GM19351 (cell line): ENCODE measurements around the gene TSPAN16.
"Not testable (repeated sequence)": the region's sequence is repeated elsewhere in the genome, so short reads cannot be mapped to it uniquely, and the experiment has no call there.

Experiments used
- ATAC-seq: cut with Tn5 transposase; IDR thresholded peaks from one replicate; pipeline ENCODE4 v1.9.1; 2021; ENCODE audit warnings: mild to moderate bottlenecking, moderate library complexity; ENCODE audit not compliant: unreplicated experiment

The TSPAN16 gene

GRCh38 chr19:11306337-11306736, 10.4 kb downstream of the TSPAN16 start:
- ATAC-seq: no peak

- ATAC-seq: not testable (repeated sequence)
Observed at GRCh38 chr19:11320278-11320995, 24.5 kb downstream of the TSPAN16 start.

GRCh38 chr19:11321191-11322126, 25.5 kb downstream of the TSPAN16 start:
- no peak for ATAC-seq

DNA sequence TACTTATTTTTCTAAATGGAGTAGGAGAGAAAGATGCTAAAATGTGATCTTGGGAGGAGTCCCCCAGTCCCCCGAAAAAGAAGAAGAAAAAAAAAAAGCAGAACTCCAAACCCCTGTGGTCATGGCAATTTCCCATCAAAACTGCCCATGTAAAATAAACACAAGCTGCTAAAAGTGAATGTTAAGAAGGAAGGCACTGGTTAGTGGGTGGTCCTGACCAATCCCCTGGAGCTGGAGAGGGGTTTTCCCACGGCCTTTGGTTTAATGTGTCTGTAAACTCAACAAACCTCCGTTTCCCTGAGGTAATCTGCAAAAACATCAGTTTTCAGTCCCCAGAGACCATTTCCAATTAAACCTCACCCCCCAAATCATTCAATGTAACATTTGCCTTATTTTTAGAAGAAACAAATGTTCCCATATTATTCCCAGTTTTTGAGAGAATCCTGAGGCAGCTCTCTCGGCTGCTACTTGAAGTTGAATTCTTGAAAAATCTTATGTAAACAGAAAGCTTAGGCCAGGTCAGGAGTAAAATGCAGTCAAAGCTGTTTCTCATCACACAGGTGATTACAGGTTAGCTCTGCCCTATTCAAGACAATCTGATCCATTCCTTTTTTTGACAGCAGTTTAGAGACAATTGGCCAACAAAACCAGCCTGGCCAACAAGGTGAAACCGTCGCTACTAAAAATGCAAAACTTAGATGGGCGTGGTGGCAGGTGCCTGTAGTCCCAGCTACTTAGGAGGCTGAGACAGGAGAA, 26.5 kb downstream of the TSPAN16 start:
- ATAC-seq: no peak

DNA sequence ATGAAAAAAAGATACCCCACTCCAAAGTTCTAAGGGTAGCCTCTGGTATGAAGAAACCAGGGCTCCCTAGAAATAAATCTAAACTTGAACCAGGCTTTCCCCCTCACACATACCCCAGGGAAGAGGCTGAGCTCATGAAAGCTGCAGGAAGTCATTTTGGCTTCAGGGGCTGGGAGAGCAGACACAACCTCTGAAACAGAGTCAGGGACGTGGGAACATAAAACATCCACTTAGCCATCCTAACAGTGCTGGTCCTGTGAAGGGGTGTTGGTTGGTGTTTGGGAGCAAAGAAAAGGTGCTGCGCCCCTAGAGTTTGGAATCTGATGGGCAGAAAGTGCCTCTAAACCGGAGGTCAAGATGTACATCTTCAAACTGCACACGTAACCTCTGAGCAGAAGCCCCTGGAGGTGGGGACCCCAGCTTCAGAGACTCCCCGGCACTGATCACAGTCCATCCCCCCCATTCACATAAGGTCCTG, 27.7 kb downstream of the TSPAN16 start:
- no peak for ATAC-seq

GRCh38 chr19:11324079-11324661, 28.2 kb downstream of the TSPAN16 start:
- ATAC-seq: no peak

DNA sequence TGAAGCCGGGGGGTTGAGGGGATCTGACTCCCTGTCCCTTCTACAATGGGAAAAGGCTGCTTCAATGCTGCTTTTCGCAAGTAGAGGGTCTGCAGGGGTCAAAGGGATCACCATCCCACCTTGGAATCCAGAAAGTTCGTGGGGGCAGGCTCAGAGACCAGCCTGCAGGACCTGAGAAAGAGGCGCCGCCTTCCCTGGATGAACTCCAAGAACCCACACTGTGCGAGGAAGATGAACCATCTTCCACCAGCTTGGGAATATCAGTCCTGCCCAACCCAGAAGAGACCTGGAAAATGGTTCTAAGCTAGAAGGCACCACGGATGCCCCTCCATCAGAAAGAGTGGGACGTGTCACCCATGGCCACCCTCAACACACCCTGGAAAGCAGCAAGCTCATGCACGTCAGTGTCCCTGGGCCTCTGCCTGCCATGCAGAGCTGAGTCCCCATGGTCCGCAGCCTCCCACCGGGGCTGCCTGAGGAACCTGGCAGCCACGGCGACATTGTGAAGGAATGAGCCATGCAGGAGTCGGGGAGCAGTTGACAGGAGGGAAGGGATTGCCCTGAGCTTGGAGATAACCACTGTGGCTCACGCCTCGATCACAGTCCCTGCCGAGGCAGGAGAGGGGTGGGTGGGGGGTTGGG, 28.9 kb downstream of the TSPAN16 start:
- no peak for ATAC-seq

GRCh38 chr19:11325544-11325943, 29.6 kb downstream of the TSPAN16 start:
- ATAC-seq: no peak

- no peak for ATAC-seq
Observed at GRCh38 chr19:11330127-11330526, 34.2 kb downstream of the TSPAN16 start.

- no peak for ATAC-seq
Observed at GRCh38 chr19:11331502-11331901, 35.5 kb downstream of the TSPAN16 start.

GRCh38 chr19:11332822-11333221, 36.9 kb downstream of the TSPAN16 start:
- ATAC-seq: no peak

- not testable (repeated sequence) for ATAC-seq
Observed at GRCh38 chr19:11333838-11334237, 37.9 kb downstream of the TSPAN16 start.

DNA sequence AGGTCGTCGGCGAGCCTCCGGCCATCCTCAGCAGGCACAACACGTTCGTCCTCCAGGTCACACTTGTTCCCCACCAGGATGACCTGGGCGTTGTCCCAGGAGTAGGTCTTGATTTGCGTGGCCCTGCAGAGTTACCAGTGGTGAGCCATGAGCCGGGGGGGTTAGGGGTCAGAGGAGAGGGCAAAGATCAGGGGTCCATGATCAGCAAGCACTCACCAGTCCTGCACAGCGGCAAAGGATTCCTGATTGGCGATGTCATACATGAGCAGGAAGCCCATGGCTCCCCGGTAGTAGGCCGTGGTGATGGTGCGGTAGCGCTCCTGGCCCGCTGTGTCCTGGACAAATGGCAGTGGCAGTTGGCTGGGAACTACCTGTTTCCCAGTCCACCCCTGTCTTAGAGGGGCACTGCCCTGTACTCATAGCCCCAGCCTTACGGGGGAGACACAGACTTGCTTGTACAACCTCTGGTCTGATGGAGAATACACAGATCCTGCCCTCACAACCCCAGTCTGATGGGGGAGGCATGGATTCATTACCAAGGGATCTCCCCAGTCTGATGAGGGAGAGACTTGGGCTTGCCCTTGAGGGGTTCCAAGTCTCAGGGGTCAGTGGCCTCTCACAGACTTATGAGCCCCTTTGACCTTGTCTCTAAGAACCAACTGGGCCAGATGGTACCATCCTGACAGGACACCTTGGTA, 39.6 kb downstream of the TSPAN16 start:
- no peak for ATAC-seq

DNA sequence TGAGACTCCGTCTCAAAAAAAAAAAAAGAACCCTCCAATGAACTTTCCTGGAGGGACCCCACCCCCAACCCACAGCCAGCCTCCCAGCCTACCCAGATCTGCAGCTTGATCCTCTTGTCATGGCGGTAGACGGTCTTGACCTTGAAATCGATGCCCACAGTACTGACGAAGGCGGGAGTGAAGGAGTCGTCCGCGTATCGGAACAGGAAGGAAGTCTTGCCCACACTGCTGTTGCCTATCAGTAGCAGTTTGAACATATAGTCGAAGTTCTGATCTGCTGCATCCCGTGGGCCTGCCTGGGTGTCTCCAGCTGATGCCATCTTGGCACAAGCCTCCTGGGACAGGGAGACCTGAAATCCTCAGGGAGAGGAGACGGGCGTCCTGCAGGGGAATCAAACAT, 41.1 kb downstream of the TSPAN16 start:
- ATAC-seq: no peak

GRCh38 chr19:11338121-11338520, 42.2 kb downstream of the TSPAN16 start:
- ATAC-seq: no peak

DNA sequence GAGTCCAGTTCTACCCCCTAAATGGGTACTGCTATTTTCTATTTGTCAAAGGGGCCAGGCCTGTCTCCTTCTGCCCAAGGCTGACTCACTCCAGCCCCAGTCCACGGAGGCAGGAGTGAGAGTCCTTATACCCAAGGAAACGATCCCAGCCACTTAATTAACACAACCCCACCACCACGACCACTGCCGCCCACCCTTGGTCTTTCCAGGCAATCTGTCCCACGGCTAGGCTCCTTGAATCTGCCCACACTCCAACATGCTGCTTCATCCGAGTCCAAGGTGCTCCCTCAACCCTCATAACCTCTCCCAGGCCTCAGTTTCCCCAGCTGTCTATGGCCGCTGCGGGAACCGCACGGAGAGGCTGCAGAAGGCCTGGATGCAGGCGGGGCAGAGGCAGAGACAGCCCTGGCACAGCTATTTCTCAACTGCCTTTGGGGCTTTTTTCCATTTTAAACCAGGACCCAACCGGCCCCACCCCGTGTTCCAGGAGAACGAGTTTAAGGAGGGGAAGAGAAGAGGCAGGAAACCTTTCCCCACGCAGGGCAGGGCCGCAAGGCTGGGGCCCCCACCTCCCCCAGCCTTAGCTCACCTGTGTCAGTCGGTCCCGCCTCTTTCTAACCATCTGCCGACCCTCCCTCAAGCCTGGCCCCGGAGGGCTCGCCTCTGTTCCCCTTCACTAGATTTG, 42.8 kb downstream of the TSPAN16 start:
- no peak for ATAC-seq

GRCh38 chr19:11339254-11340098, 43.5 kb downstream of the TSPAN16 start, which contains the start of gene RAB3D:
Gene RAB3D, minus strand, starts transcription at chr19:11339657. Its CDS starts 2,258 bp downstream, at chr19:11337399.
- peak; percentile 59 for ATAC-seq

DNA sequence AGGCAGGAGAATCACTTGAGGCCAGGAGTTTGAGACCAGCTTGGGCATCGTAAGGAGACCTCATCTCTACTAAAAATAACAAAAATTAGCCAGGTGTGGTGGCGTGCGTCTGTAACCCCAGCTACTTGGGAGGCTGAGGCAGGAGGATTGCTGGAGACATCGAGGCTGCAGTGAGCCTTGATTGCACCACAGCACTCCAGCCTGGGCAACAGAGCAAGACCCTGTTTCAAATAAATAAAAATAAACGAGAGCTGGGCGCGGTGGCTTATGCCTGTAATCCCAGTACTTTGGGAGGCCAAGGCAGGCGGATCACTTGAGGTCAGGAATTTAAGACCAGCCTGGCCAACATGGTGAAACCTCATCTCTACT, 44.1 kb downstream of the TSPAN16 start:
- ATAC-seq: not testable (repeated sequence)
